Measurements from ENCODE around the gene MYOF.
A peak's percentile ranks its signal among the peaks of the same experiment; 100 is the strongest.

The MYOF gene

DNA sequence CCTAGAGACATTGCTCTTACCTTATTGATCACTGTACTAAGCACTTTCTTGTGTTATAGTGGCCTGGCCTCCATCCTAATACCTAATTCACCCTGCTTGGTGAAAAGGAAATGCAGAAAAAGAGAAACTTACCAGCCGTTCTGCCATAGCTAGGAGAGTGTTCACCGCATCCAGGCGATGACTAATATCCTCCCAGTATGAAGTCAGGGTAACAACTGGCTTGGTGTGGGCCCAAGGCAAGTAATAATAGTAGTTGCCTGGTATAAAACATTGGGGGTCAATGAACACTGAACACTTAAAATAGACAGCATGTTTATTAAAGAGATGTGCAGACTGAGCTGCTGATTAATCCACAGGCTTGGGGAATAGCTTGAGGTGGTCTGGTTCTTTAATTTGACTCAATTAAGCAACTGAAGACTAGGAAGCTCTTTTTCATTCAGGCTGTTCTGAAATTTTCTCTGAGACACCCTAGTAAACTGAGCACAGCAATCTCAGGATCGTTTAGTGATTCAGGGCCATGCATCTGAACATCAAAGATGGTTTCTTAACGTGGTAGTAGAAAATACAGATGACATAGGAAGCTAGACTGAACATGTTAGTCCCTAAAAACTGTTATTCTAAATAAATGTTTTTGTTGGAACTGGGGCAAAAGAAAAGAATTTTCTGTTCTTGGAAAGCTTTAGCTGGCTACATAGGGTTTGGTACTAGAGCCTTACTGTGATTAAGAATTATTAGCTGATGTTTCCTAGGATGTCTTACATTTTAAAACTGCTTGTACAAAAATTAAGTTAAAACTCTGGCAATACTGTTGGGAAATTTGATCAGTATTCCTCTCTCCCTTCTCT is 102.2 kb downstream of the MYOF start:
- Histone ChIP-seq H3K4me3 (ENCODE audit: low read depth in 1 of 2, low read length in 2 of 2) (no peak overlapping the region), H3K27ac (ENCODE audit: low read depth, low read length) (no peak overlapping the region), H3K27me3 (ENCODE audit: control insufficient read depth in 1 of 2, insufficient read depth in 2 of 2, low read length in 2 of 2) (no peaks in the 10 kb centered on the region), H3K36me3 (ENCODE audit: insufficient read depth, low read length) (peaks cover 47% of the 10 kb centered on the region), H3K9me3 (ENCODE audit: low read length) (no peaks in the 10 kb centered on the region), H3K4me1 (ENCODE audit: insufficient read depth, low read length) (peaks cover 32% of the 10 kb centered on the region), H3K9ac (ENCODE audit: low read length) (no peak overlapping the region)

DNA sequence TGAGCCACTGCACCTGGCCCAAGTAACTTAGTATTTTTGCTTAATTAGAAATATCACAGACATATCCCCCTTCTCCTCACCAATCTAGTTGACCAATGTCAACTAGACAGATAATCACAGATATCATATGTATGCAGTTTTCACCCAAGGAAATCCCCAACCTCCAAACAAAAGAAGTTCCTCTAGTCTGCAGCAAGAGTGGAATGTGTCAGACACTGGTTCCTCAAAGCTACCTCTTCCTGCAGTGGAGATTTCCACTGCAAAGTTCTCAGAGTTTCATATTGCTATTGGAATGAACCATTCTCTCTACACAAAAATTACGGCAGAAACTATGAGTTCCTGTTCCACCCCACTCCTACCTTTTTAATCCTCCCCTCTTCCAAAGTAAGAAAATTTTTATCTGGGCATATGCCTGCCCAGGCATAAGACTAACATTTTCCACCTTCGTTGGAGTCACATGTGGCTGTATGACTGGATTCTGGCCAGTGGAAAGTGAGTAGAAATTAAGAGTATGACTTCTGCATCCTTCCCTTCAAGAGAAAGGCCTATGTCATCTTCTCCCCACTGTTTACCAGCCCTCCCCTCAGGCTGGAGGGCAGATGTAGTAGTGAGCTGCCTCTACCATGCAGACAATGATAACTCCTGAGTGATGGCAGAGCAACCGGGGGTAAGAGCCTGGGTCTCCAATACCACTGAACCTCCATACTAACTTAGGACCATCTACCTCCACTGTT is 103.0 kb downstream of the MYOF start:
- H3K4me1 ChIP-seq (ENCODE audit: insufficient read depth, low read length): peaks cover 32% of the 10 kb centered on the region
- H3K27ac ChIP-seq (ENCODE audit: low read depth, low read length): no peak overlapping the region
- H3K9ac ChIP-seq (ENCODE audit: low read length): no peak overlapping the region
- H3K9me3 ChIP-seq (ENCODE audit: low read length): no peaks in the 10 kb centered on the region
- no peaks in the 10 kb centered on the region for H3K27me3 ChIP-seq (ENCODE audit: control insufficient read depth in 1 of 2, insufficient read depth in 2 of 2, low read length in 2 of 2)
- peaks cover 50% of the 10 kb centered on the region for H3K36me3 ChIP-seq (ENCODE audit: insufficient read depth, low read length)
- no peak overlapping the region for H3K4me3 ChIP-seq (ENCODE audit: low read depth in 1 of 2, low read length in 2 of 2)

DNA sequence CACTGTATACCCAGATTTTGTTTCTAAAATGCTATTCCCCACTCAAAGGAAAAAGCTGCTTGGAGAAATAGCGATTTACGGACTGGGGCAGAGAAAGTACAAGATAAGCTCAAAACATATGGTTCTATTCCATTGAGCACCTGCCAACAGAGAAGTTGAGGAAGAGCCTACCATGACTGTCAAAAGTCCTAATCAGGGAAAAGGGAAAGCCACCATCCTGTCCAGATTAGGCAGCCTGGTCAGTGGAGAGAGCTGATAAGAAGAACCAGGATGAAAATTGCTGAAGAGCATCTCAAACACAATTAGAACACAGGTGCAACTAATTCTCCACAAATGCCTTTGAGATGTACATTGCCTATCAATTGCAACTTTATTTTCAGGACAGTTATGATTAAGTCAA is 104.1 kb downstream of the MYOF start:
- Histone ChIP-seq H3K4me3 (ENCODE audit: low read depth in 1 of 2, low read length in 2 of 2) (no peak overlapping the region), H3K27me3 (ENCODE audit: control insufficient read depth in 1 of 2, insufficient read depth in 2 of 2, low read length in 2 of 2) (no peaks in the 10 kb centered on the region), H3K9me3 (ENCODE audit: low read length) (no peaks in the 10 kb centered on the region), H3K27ac (ENCODE audit: low read depth, low read length) (peak overlapping the region; percentile 43), H3K4me1 (ENCODE audit: insufficient read depth, low read length) (peaks cover 21% of the 10 kb centered on the region), H3K36me3 (ENCODE audit: insufficient read depth, low read length) (peaks cover 58% of the 10 kb centered on the region), H3K9ac (ENCODE audit: low read length) (no peak overlapping the region)

DNA sequence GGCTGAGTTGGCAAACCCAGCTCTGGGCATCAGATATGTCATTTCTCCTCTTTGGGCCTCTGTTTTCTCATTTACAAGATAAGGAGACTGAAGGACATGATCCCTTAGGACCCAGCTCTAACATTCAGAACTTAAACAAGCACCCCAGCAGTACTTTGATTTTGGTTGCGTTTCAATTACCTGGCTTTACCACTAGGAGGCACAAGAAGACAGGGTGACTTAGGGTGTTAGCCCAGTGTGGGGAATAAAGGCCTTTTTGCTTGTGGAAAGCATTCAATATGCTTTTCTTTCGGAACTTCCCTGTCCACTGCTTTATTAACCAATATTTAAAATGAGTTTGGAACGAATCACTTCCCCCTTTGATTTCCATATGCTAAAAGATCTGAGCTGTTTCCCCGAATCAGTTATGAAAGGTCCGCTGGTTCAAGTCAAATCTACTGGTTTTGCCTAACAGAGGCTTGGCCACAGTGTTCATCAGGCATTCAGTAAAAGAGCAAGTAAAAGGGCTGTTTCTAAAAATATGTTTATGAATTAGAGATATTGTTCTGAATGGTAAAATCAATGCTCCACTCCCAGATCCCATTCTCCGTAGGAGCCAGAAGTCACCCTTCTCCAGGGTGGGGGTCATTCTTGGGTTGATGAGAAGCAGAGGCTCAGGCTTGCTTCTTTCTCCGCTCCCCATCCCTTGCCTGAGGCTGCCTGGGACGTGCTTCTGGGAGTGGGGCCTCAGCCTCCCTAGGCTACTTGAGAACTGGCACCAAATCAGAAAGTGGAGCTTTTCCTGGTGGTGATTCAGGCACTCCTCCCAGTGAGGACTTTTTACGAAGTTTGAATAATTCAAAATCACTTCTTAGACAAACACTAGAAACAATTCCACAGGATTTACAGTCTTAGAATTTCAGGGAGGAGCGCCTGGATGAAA is 105.5 kb downstream of the MYOF start:
- no peaks in the 10 kb centered on the region for H3K27me3 ChIP-seq (ENCODE audit: control insufficient read depth in 1 of 2, insufficient read depth in 2 of 2, low read length in 2 of 2)
- H3K4me1 ChIP-seq (ENCODE audit: insufficient read depth, low read length): peaks cover 21% of the 10 kb centered on the region
- no peaks in the 10 kb centered on the region for H3K9me3 ChIP-seq (ENCODE audit: low read length)
- peak overlapping the region; percentile 15 for H3K9ac ChIP-seq (ENCODE audit: low read length)
- peaks cover 67% of the 10 kb centered on the region for H3K36me3 ChIP-seq (ENCODE audit: insufficient read depth, low read length)
- peak overlapping the region; percentile 36 for H3K27ac ChIP-seq (ENCODE audit: low read depth, low read length)
- H3K4me3 ChIP-seq (ENCODE audit: low read depth in 1 of 2, low read length in 2 of 2): peak overlapping the region in 1 of 2 donors; percentile 31

DNA sequence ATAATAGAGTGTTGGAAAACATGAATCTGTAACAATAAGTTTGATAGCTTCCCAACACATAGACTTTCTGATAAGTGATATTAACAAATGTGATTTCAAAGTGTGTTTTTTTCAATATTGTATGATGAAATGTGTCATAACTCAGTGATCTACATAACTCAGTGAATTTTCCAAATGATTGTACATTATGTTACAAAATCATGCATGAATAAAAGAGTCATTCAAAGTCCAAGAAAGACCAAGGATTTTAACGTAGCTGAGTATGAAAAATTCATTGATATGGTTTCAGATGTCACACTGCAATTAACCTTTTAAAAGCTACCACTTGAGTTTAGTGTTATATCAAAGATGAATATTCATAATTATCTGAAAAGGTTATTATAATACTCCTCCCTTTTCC is 111.2 kb downstream of the MYOF start:
- H3K36me3 ChIP-seq (ENCODE audit: insufficient read depth, low read length): peaks cover 81% of the 10 kb centered on the region
- H3K4me1 ChIP-seq (ENCODE audit: insufficient read depth, low read length): no peaks in the 10 kb centered on the region
- no peak overlapping the region for H3K9ac ChIP-seq (ENCODE audit: low read length)
- no peak overlapping the region for H3K4me3 ChIP-seq (ENCODE audit: low read depth in 1 of 2, low read length in 2 of 2)
- no peaks in the 10 kb centered on the region for H3K27me3 ChIP-seq (ENCODE audit: control insufficient read depth in 1 of 2, insufficient read depth in 2 of 2, low read length in 2 of 2)
- no peak overlapping the region for H3K27ac ChIP-seq (ENCODE audit: low read depth, low read length)
- H3K9me3 ChIP-seq (ENCODE audit: low read length): no peaks in the 10 kb centered on the region

DNA sequence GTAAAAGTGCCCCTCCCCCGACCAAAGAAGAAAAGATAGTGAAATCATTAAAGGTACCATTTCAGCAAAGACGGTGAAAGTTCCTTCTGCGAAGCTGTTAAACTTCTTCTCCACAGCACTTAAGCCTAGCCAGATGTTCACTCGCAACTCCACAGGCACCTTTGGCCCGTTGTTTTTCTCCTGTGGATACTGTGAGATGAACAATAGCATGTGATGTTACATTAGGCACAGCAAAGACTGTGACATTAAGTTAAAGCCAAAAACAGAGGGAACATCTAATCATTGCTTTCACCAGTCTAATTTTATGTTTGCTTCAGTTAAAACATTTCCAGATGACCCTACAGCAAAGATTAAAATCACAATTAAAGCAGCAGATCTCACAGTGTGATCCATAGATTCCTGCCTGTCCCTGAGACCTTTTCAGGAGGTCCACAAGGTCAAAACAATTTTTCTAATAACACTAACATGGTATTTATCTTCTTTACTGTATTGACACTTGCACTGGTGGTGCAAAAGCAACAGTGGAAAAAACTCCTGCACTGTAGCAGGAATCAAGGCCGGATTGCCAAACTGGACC is 112.5 kb downstream of the MYOF start:
- Histone ChIP-seq H3K27ac (ENCODE audit: low read depth, low read length) (no peak overlapping the region), H3K4me3 (ENCODE audit: low read depth in 1 of 2, low read length in 2 of 2) (no peak overlapping the region), H3K9me3 (ENCODE audit: low read length) (no peaks in the 10 kb centered on the region), H3K36me3 (ENCODE audit: insufficient read depth, low read length) (peaks cover 81% of the 10 kb centered on the region), H3K27me3 (ENCODE audit: control insufficient read depth in 1 of 2, insufficient read depth in 2 of 2, low read length in 2 of 2) (no peaks in the 10 kb centered on the region), H3K9ac (ENCODE audit: low read length) (no peak overlapping the region), H3K4me1 (ENCODE audit: insufficient read depth, low read length) (no peaks in the 10 kb centered on the region)

DNA sequence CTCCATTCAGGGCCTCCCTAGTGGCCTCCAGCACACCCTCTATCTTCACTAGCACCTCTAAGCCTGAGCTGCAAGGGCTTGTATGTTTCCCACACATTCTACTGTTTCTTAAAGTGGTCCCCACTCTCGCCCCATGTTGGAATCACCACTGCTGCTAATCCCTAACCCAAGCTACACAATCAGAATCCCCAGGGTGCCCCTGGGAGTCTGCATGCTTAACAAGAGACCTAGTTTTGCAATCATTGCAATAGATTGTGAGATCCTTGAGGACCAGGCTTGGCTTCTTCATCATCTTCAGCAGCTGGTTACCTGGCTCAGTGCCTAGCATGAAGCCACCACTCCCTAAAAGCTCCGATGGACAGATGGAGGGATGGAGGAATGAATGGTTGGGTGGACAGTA is 113.9 kb downstream of the MYOF start:
- H3K36me3 ChIP-seq (ENCODE audit: insufficient read depth, low read length): peaks cover 81% of the 10 kb centered on the region
- H3K9me3 ChIP-seq (ENCODE audit: low read length): no peaks in the 10 kb centered on the region
- no peak overlapping the region for H3K27ac ChIP-seq (ENCODE audit: low read depth, low read length)
- no peaks in the 10 kb centered on the region for H3K27me3 ChIP-seq (ENCODE audit: control insufficient read depth in 1 of 2, insufficient read depth in 2 of 2, low read length in 2 of 2)
- H3K9ac ChIP-seq (ENCODE audit: low read length): no peak overlapping the region
- H3K4me1 ChIP-seq (ENCODE audit: insufficient read depth, low read length): no peaks in the 10 kb centered on the region
- no peak overlapping the region for H3K4me3 ChIP-seq (ENCODE audit: low read depth in 1 of 2, low read length in 2 of 2)

DNA sequence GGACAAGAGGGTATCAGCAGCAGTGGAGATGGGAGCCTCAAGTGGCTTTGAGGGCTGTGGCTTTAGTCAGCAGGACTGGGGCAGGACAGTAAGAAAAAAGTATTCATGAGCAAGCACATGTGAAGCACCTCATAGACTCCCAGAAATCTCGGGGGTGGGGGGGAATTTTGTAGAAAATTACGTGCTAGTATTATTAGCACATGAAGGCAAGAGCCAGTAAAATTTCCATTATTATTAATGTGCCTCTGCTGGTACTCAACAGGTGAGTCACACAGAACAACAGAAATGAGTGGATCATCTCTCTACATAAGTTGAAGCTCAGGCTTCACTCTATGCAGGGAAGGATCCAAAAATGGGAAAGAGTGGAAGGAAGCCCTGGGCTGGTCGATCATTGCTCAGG is 114.5 kb downstream of the MYOF start:
- Histone ChIP-seq H3K9me3 (ENCODE audit: low read length) (no peaks in the 10 kb centered on the region), H3K9ac (ENCODE audit: low read length) (no peak overlapping the region), H3K4me1 (ENCODE audit: insufficient read depth, low read length) (no peaks in the 10 kb centered on the region), H3K27ac (ENCODE audit: low read depth, low read length) (no peak overlapping the region), H3K36me3 (ENCODE audit: insufficient read depth, low read length) (peaks cover 82% of the 10 kb centered on the region), H3K4me3 (ENCODE audit: low read depth in 1 of 2, low read length in 2 of 2) (no peak overlapping the region), H3K27me3 (ENCODE audit: control insufficient read depth in 1 of 2, insufficient read depth in 2 of 2, low read length in 2 of 2) (no peaks in the 10 kb centered on the region)

DNA sequence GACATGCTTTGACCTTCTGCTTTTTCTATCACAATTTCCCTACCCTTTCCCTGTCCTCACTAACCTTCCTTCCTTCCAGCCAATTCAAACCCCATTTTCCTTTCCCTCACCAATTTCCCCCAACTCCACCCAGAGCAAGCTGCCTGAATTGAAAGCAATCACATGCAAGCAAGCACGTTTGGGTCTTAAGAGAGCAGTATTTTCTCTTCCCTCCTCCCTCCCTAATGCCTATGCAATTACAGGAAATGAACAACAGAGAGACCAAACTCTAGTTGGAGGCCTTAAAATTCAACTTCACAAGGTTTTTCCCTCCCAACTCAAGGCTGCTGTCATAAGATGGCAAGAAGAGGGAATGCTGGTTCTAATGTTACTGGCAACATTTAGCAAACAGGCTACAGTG is 117.2 kb downstream of the MYOF start:
- Histone ChIP-seq H3K27ac (ENCODE audit: low read depth, low read length) (no peak overlapping the region), H3K9me3 (ENCODE audit: low read length) (no peaks in the 10 kb centered on the region), H3K9ac (ENCODE audit: low read length) (no peak overlapping the region), H3K36me3 (ENCODE audit: insufficient read depth, low read length) (peaks cover 84% of the 10 kb centered on the region), H3K27me3 (ENCODE audit: control insufficient read depth in 1 of 2, insufficient read depth in 2 of 2, low read length in 2 of 2) (no peaks in the 10 kb centered on the region), H3K4me3 (ENCODE audit: low read depth in 1 of 2, low read length in 2 of 2) (no peak overlapping the region), H3K4me1 (ENCODE audit: insufficient read depth, low read length) (no peaks in the 10 kb centered on the region)

DNA sequence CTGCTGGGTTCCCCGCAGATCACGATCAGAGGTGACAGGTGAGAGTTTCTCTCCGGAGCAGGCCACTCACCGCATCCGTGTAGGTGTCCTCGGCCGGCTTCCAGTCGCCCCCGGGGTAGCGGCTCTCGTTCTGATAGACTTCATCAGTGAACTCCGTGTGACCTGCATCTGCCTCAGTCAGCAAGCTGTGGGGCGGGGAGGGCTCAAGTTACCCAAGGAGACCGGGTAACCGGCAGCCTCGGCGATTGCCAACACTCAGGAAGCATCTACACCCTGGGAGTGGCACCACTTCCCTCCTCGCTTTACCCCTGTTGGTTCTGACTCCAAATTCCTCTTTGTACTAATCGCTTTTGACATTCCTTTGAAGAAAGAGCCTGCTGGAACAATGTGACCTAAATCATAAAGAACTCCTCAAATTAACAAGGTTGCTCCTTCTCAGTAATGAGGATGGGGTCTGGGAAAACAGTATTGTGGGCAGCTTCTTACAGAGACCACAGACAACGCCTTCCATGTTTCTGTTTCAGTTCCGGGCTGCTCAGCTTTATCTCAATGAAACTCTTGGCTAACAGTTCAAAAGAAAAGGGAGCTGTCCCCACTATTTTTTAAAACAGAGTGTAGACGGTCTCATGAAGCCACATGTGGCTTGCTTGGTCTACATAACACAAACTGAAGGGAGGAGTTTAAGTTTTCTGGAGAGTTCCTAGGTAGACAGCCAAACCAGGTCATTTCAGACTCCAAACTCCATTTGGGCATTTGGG is 118.1 kb downstream of the MYOF start:
- H3K27me3 ChIP-seq (ENCODE audit: control insufficient read depth in 1 of 2, insufficient read depth in 2 of 2, low read length in 2 of 2): no peaks in the 10 kb centered on the region
- H3K4me3 ChIP-seq (ENCODE audit: low read depth in 1 of 2, low read length in 2 of 2): no peak overlapping the region
- no peaks in the 10 kb centered on the region for H3K4me1 ChIP-seq (ENCODE audit: insufficient read depth, low read length)
- H3K36me3 ChIP-seq (ENCODE audit: insufficient read depth, low read length): peaks cover 84% of the 10 kb centered on the region
- H3K27ac ChIP-seq (ENCODE audit: low read depth, low read length): no peak overlapping the region
- no peak overlapping the region for H3K9ac ChIP-seq (ENCODE audit: low read length)
- H3K9me3 ChIP-seq (ENCODE audit: low read length): no peaks in the 10 kb centered on the region
